Stimulated activated CD8-positive, alpha-beta memory T cell treated with anti-CD3 and anti-CD28 coated beads, Interleukin-7, amount 100 ng/mL, for 24 hours (primary cell): ENCODE data around the gene CACNA2D3.
"Not testable (repeated sequence)": the region's sequence is repeated elsewhere in the genome, so short reads cannot be mapped to it uniquely, and the experiment has no call there.

Experiments used
- DNase-seq: peaks from one replicate; pipeline ENCODE4 v3.0.0-alpha.2; 2020; ENCODE audit warnings: low read depth

Gene CACNA2D3

DNA sequence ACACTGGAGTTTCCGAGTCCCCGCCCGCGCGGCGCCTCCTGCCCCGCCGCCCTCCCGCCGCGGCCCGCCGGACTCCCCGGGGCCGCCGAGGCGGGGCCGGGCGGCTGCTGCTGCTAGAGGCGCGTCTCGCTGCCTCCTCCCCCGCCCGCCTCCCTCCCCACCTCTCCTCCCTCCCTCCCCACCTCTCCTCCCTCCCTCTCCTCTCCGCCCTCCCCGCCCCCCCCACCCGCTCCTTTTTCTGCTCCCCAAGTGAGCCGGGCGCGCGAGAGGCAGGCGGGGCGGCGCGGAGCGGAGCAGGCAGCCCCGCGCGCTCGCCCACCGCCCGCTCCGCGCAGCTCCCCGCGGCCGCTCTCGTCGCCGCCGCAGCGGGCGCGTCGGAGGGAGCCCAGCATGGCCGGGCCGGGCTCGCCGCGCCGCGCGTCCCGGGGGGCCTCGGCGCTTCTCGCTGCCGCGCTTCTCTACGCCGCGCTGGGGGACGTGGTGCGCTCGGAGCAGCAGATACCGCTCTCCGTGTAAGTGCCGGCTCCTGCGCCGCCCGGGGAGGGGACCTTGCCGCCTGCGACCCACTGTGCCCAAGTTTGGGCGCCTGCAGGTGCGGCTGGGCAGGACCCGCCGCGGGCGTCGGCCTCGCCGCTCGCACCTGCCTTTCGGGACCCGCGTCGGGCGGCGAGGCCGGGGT, at the start of gene CACNA2D3:
Gene CACNA2D3, plus strand, starts transcription at position 229 of the 679 bp plus-strand sequence.
- no peak for DNase-seq

GRCh38 chr3:54073386-54073785, 49.0 kb upstream of the CACNA2D3 start:
- no peak for DNase-seq

DNA sequence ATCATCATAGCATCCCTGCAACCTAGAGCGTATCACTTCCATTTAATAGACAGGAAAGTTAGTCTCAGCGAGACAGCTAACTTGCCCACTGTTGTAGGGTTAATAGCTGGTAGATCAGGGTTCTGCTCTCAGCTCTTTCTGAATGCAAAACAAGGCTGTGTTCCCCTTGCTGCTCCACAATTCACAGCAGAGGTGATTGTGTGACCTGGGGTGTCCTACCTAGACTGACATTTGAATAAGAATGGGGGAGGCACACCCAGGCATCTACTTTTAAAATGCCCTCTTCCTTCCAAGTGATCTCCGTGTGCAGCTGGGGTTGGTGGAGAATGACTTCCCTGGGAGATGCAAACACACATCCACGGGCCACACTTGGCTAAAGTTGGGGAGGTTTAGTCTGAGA, 43.0 kb upstream of the CACNA2D3 start:
- DNase-seq = no peak

GRCh38 chr3:54079730-54080325, 42.5 kb upstream of the CACNA2D3 start:
- no peak for DNase-seq

- no peak for DNase-seq
Observed at GRCh38 chr3:54083921-54084320, 38.4 kb upstream of the CACNA2D3 start.

DNA sequence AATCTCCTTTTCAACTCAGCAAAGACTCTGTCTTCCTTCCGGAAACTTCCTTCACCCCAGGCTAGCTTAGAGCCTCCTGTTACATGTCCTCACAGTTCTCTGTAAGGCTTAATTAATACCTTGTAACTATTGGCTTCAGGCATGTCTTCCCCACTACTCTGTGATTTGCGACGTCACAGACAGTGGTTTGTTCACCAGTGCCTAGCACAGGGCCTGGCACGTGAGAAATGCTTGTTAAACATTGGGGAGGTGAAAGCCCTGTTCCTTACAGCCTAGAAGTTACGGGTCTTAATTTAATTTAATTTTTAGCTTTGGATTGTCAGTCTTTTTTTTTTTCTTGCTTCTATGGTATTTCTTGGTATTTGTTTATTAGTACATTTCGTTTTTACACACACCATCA, 36.4 kb upstream of the CACNA2D3 start:
- DNase-seq = no peak

GRCh38 chr3:54086652-54087405, 35.5 kb upstream of the CACNA2D3 start:
- DNase-seq = no peak

- DNase-seq = no peak
Observed at GRCh38 chr3:54087581-54088410, 34.6 kb upstream of the CACNA2D3 start.

- no peak for DNase-seq
Observed at GRCh38 chr3:54093491-54094248, 28.7 kb upstream of the CACNA2D3 start.

GRCh38 chr3:54094926-54095325, 27.4 kb upstream of the CACNA2D3 start:
- DNase-seq = no peak

GRCh38 chr3:54099381-54099780, 23.0 kb upstream of the CACNA2D3 start:
- DNase-seq = no peak

GRCh38 chr3:54104084-54104483, 18.3 kb upstream of the CACNA2D3 start:
- no peak for DNase-seq

- not testable (repeated sequence) for DNase-seq
Observed at GRCh38 chr3:54116129-54116528, 6.2 kb upstream of the CACNA2D3 start.

- no peak for DNase-seq
Observed at GRCh38 chr3:54120657-54121413, 1.5 kb upstream of the CACNA2D3 start.

- no peak for DNase-seq
Observed at GRCh38 chr3:54121414-54122323, 683 bp upstream of the CACNA2D3 start.

GRCh38 chr3:54123003-54123775, 837 bp downstream of the CACNA2D3 start:
- DNase-seq = no peak

- no peak for DNase-seq
Observed at GRCh38 chr3:54123776-54124196, 1.4 kb downstream of the CACNA2D3 start.

DNA sequence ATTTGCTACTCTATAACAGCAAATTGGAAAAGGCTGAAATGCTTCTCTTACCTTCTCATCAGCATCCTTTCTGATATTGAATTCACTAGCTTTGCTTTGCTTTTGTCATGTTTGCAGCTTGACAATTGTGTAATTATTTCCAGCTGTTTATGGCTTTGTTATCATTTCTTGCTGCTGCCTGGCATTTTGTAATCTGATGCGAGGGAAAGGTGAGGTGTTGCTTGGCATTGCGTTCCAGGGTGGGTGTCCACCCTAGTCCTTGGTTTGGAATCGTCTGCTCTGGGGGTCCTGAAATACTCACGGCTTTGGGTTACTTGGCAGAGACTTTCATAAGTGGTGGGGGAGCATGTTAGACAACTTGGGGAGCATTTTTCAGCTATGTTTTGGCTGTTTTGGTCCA, 2.9 kb downstream of the CACNA2D3 start:
- DNase-seq = no peak

DNA sequence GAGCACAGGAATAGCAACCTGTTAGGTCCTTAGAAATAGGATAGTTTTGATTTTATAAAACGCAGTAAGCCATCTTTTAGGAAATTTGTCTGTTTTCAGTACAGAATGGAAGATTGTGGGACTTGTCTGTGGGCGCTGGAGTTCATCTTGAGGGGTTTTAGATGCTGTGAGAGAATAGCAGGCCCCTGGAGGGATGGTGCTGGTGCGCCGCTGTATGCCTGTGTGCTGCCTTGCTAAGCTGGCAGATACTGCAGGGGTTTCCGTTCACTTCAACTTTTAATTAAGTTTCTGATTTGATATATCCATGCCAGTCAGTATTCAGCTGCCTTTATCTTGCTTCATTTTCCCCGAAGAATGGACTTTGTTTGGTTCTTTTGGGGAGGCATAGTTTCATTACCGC, 4.2 kb downstream of the CACNA2D3 start:
- DNase-seq = no peak
